Measurements from ENCODE around the gene ACP3.

GRCh38 chr3:132394320-132394719 is 77.1 kb downstream of the ACP3 start:
- TF ChIP-seq CTCF (optimal IDR thresholded peaks at IDR 0.05 in 1 of 3, IDR thresholded peaks at IDR 0.05 in 1 of 3, conservative IDR thresholded peaks at IDR 0.05 in 1 of 3; ENCODE audit: extremely low read depth in 1 of 3, insufficient read depth in 2 of 3, low read length in 3 of 3): no peak
- TF ChIP-seq EZH2 (IDR thresholded peaks at IDR 0.05; ENCODE audit: low read length): no peak

Data from keratinocyte (primary cell).